A673 (cell line): ENCODE measurements around the gene PHF12. TPM values are rescaled to one million over a fixed set of nuclear protein-coding genes. Genes with fewer than 3 reads are reported as not detected.

Experiments
- BruUV-seq: library from RNA; stranded (reverse); fragments of 400-500 nt; replicated peaks from 2 replicates; lab custom pipeline; 2021; lab: Mats Ljungman, UMichigan
- CTCF ChIA-PET: fragments of 300-600 bp; sonication (Branson Sonifier 250); formaldehyde crosslinking; loops from one replicate; lab custom pipeline; 2022; ENCODE audit warnings: antibody characterized with exemption; lab: Charles Lee
- POLR2A ChIA-PET: fragments of 300-600 bp; sonication (Branson Sonifier 250); formaldehyde crosslinking; loops from one replicate; lab custom pipeline; 2022; ENCODE audit warnings: antibody characterized with exemption; ENCODE audit not compliant: low non-redundant PET; lab: Charles Lee
- DNase-seq: peaks from one replicate; pipeline ENCODE4 v3.0.0-alpha.2; 2015; ENCODE audit warnings: low spot score
- H3K27ac ChIP-seq: fragments of 200-600 bp; sonication (generic); 2 replicates; pipeline ENCODE4 v1.5.1; 2016; ENCODE audit warnings: mixed run types, low read depth, mild to moderate bottlenecking, mixed read lengths, antibody characterized with exemption, low read length; ENCODE audit not compliant: poor library complexity, severe bottlenecking
- H3K27me3 ChIP-seq: fragments of 200-600 bp; sonication (generic); replicated peaks from 2 replicates; pipeline ENCODE4 v1.6.1; 2017; ENCODE audit warnings: mixed run types, low read depth, mild to moderate bottlenecking, mixed read lengths, antibody characterized with exemption, low read length; ENCODE audit not compliant: insufficient read depth, poor library complexity
- H3K36me3 ChIP-seq: fragments of 200-600 bp; sonication (generic); 2 replicates; pipeline ENCODE4 v1.6.1; 2016; ENCODE audit warnings: mixed run types, mild to moderate bottlenecking, mixed read lengths, antibody characterized with exemption, low read length; ENCODE audit not compliant: insufficient read depth, poor library complexity, severe bottlenecking
- H3K4me1 ChIP-seq: fragments of 200-600 bp; sonication (generic); 2 replicates; pipeline ENCODE4 v1.6.1; 2017; ENCODE audit warnings: mixed run types, mild to moderate bottlenecking, mixed read lengths, antibody characterized with exemption, low read length; ENCODE audit not compliant: insufficient read depth, poor library complexity, severe bottlenecking
- H3K4me3 ChIP-seq: fragments of 200-600 bp; sonication (generic); 2 replicates; pipeline ENCODE4 v1.5.1; 2016; ENCODE audit warnings: low read depth, mixed run types, mild to moderate bottlenecking, mixed read lengths, low read length; ENCODE audit not compliant: poor library complexity, severe bottlenecking
- H3K9me3 ChIP-seq: fragments of 200-600 bp; sonication (generic); 2 replicates; pipeline ENCODE4 v1.6.1; 2016; ENCODE audit warnings: mixed run types, low read depth, mild to moderate bottlenecking, mixed read lengths, antibody characterized with exemption, low read length; ENCODE audit not compliant: poor library complexity, severe bottlenecking
- EZH2 ChIP-seq: fragments of 200-600 bp; sonication (generic); IDR thresholded peaks from 2 replicates; pipeline ENCODE4 v1.6.1; 2017; ENCODE audit warnings: borderline replicate concordance, low read depth, mild to moderate bottlenecking, mixed read lengths, antibody characterized with exemption, low read length; ENCODE audit not compliant: poor library complexity, severe bottlenecking
- intact Hi-C: fragments of 100-400 bp; cut with micrococcal nuclease; formaldehyde crosslinking; loops from one replicate; pipeline ENCODE4 v1.10.0; 2022; ENCODE audit not compliant: unreplicated experiment
- total RNA-seq: library from RNA; stranded (reverse); gene quantifications from 2 replicates; pipeline ENCODE4 v1.2.3, GENCODE V29; 2021
- TF ChIP-seq, protein P1 (sequence below): fragments of 300-800, 200-600 bp; sonication (generic); conservative IDR thresholded peaks from 2 replicates; pipeline ENCODE4 v1.5.1; 2017; ENCODE audit warnings: low read depth, mild to moderate bottlenecking, antibody characterized with exemption, low read length, moderate library complexity, mixed read lengths

PHF12 gene
- total RNA-seq, 1 experiment from 2014 or later: 63.3 TPM

DNA sequence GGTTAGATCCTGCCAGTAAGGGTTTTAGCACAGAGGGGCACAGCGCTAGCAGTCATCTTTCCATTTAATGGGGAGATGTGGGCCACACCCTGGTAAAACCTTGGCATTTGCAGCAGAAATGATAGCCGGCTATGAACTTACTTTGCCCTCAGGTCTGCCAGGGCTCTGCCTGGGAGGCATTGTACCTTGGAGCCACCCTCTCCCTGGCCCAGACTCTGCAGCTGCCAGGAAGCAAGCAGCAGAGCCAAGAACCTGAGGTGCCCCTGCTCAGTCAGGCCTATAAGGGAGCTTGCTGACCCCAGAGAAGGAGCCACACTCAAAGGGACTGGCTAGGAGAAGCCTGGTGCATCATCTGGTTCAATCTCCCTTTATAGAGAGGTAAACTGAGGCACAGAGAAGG is 23.7 kb upstream of the PHF12 start:
- POLR2A ChIA-PET: no interaction called here
- intact Hi-C loops: no loop called here
- H3K27me3 ChIP-seq: no peaks in the 10 kb centered on the region
- TF ChIP-seq EZH2: no peak
- TF ChIP-seq, protein P1, sequence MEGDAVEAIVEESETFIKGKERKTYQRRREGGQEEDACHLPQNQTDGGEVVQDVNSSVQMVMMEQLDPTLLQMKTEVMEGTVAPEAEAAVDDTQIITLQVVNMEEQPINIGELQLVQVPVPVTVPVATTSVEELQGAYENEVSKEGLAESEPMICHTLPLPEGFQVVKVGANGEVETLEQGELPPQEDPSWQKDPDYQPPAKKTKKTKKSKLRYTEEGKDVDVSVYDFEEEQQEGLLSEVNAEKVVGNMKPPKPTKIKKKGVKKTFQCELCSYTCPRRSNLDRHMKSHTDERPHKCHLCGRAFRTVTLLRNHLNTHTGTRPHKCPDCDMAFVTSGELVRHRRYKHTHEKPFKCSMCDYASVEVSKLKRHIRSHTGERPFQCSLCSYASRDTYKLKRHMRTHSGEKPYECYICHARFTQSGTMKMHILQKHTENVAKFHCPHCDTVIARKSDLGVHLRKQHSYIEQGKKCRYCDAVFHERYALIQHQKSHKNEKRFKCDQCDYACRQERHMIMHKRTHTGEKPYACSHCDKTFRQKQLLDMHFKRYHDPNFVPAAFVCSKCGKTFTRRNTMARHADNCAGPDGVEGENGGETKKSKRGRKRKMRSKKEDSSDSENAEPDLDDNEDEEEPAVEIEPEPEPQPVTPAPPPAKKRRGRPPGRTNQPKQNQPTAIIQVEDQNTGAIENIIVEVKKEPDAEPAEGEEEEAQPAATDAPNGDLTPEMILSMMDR: no peak
- CTCF ChIA-PET: no interaction called here
- H3K27ac ChIP-seq: no peak overlapping the region
- BruUV-seq: no TSS peak
- no peak for DNase-seq
- H3K4me1 ChIP-seq: peaks cover 25% of the 10 kb centered on the region
- no peaks in the 10 kb centered on the region for H3K9me3 ChIP-seq
- H3K4me3 ChIP-seq: no peak overlapping the region
- no peaks in the 10 kb centered on the region for H3K36me3 ChIP-seq

DNA sequence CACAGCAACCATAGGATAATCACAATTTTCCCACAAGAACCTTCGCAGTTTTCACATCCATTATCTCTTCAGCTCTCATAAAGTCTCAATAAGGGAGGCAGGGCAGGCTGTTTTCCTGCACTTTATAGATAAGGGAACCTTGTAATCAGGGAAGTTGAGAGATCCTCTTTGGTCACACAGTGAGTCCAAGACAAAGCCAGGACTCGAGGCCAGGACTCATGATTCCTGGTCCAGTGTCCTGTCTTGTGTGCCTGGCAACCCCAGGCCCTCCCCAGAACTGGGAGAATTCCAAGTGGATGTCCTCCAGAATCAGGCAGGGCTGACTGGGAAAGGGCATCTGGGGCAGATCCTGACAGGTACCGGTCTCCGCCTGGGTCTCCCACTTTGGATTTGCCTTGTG is 23.1 kb upstream of the PHF12 start:
- Histone ChIP-seq H3K27ac (no peak overlapping the region), H3K4me3 (no peak overlapping the region), H3K9me3 (no peaks in the 10 kb centered on the region), H3K27me3 (no peaks in the 10 kb centered on the region), H3K4me1 (peaks cover 31% of the 10 kb centered on the region), H3K36me3 (no peaks in the 10 kb centered on the region)
- no TSS peak for BruUV-seq
- intact Hi-C loops: no loop called here
- POLR2A ChIA-PET: no interaction called here
- no peak for DNase-seq
- CTCF ChIA-PET: no interaction called here
- TF ChIP-seq, protein P1: no peak
- TF ChIP-seq EZH2: no peak

DNA sequence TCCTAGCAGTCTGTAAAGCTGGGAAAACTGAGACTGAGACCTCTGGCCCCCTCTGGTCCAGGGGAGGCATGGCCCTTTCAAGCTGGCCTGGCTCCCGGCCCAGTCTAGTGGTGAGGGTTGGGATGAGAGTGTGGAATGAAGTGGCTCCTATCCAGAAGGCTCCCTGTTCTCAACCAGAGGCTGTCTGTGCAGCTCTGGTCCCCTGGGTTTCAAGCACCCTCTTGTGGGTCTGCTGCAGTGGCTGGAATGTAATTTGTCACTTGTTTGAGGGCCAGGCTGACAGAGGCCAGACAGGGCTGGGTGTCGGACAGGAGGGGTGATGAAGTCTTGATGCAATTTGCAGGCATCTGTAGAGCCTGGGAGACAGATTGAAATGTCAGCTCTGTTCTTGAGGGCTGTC is 22.1 kb upstream of the PHF12 start:
- intact Hi-C loops: no loop called here
- BruUV-seq: no TSS peak
- Histone ChIP-seq H3K4me3 (no peak overlapping the region), H3K9me3 (no peaks in the 10 kb centered on the region), H3K27me3 (no peaks in the 10 kb centered on the region), H3K4me1 (peaks cover 40% of the 10 kb centered on the region), H3K36me3 (no peaks in the 10 kb centered on the region), H3K27ac (no peak overlapping the region)
- POLR2A ChIA-PET: no interaction called here
- CTCF ChIA-PET: interaction anchor here (1.6 kb wide), 1 partner anchor 138 kb away, joined by 8 read pairs; no protein-coding TSS in a partner anchor
- DNase-seq: no peak
- TF ChIP-seq EZH2: no peak
- TF ChIP-seq, protein P1: no peak
